Occipital lobe (tissue), 2 donors: ENCODE results near the gene MED22. TPM values are rescaled to one million over a fixed set of nuclear protein-coding genes. Genes with fewer than 3 reads are reported as not detected.
A peak's percentile ranks its signal among the peaks of the same experiment; 100 is the strongest.
"Not testable (repeated sequence)": the region's sequence is repeated elsewhere in the genome, so short reads cannot be mapped to it uniquely, and the experiment has no call there.

Source experiments
- DNase-seq: peaks from one replicate; lab custom pipeline; 2025; lab: John Stamatoyannopoulos, UW
- total RNA-seq: library from RNA; depleted of rRNA; stranded (reverse); fragments of >200 nt; gene quantifications from one replicate; pipeline ENCODE4 v1.2.3, GENCODE V29; 2014

Gene MED22
- total RNA-seq, 1 donor from 2014 or later: 17.9 TPM

DNA sequence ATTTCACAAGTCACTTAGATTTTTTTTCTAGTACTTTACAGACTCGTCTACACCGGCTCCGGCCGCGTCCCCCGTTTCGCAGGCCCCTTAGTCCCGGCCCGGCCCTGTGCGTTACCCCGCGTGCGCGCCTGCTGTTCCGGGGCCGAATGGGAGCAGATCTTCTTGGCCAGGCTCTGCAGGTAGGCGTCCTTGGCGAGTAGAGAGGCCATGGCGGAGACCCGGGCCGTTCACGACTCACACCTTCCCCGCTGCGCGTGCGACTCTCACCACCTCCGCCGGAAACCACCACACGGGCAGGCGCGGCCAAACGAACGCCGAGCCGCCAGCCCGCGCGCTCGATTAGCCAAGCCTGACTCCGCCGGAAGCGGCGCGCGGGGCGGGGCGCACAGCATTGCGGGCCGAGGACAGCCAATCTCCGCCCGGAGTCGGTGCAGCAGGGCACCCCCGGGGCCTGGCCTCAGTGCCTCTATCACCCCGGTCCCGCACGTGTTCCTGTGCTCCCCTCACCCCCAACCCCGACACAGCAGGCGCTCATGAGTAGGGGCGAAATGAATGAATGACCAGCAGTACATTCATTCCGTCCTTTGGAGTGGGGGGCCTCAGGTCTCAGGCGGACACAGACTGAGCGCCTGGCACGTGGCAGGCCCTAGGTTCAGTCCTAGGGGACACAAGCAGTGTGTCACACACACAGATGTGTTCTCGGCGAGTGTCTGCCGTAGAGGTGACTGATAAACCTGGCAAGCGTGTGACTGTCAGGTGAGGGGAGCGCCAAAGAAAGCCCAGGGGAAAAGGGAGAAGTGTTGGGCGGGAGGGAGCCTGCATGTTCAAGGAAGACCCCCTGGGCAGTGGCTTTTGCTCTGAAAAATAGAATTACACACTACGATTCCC is 11.8 kb downstream of the MED22 start, which contains the start of gene SURF6:
Gene SURF6, minus strand, starts transcription at position 265 of the 888 bp plus-strand sequence. Its CDS starts 56 bp downstream, at position 209.
- peak; percentile 89 for DNase-seq

DNA sequence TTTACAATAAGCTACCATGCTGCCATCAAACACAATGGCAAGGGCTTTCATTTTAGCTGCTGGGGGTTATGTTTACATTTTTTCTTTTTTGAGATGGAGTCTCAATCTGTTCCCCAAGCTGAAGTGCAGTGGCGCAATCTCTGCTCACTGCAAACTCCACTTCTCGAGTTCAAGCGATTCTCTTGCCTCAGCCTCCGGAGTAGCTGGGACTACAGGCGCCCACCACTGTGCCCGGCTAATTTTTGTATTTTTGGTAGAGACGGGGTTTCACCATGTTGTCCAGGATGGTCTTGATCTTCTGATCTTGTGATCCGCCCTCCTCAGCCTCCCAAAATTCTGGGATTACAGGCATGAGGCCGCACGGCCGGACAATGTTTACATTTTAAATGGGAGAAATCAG is 13.0 kb downstream of the MED22 start:
- not testable (repeated sequence) for DNase-seq

DNA sequence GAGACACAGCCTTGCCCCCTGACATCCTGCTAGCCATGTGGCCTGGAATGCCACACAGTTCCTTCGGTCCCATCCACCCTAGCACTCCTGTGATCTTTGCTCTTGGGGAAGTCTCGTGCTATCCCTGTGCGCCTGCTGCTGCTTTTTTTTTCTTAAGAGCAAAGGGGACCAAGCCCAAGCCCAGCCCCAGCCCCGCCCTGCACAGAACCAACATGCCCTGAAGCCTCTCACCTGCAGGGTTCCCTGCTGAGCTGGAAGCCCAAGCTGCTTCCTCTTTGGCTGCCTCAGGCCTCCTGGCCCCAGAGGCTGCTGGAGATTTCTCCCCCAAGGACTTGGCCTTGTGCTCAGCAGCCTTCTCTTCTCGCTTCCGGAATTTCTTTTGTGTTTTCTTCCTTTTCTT is 13.8 kb downstream of the MED22 start:
- DNase-seq: no peak

DNA sequence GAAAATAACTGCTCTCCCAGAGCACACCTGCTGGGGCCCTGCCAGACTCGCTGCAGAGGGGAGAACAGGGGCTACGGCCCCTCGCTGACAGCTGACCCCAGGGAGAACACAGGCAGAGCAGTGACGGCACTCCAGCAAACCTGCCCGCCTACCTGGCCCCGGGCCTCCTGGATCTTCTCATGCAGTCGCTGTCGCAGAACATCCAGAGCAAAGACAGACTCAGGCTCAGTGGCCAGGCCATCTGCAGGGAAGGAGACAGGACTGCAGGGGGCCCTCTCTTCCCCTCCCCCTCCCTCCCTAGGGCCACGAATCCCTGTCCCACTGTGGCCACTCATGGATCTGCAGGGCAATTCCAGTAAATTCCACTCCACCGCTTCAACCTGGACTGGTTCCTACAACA is 14.4 kb downstream of the MED22 start:
- DNase-seq: no peak

DNA sequence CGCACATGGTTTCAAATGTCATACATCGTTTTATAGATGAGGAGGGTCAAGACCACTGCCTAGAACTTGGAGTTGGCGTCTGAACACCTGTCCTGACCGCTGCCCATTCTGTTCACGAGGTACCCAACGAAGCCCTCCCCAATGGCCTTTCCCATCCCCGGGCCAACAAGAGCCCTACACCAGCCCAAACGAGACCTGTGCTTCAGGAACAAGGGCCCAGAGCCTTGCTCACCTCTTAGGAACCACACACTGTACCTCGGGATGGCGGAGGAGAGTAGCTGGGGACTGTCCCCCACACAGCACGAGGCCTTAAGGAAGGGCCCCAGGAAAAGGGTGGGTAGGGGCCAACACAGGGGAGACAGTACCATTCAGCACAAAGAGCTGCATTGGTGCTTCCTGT is 14.9 kb downstream of the MED22 start:
- DNase-seq: no peak

DNA sequence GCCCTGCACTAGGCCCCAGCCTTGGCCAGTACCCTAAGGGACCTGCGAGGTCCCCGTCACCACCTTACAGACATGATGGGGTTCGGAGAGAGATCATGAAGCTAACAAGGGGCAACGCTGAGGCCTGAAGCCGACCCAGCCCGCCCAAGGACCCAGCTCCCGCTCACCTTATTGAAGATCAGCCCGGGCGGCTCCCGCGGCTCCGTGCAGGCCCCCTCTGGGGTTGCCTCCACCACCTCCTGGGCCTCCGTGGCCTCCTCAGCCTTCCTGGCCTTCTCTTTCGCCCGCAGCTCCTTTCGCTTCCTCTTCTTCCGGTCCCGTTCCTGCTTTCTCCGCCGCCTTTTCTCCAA is 15.6 kb downstream of the MED22 start:
- no peak for DNase-seq

DNA sequence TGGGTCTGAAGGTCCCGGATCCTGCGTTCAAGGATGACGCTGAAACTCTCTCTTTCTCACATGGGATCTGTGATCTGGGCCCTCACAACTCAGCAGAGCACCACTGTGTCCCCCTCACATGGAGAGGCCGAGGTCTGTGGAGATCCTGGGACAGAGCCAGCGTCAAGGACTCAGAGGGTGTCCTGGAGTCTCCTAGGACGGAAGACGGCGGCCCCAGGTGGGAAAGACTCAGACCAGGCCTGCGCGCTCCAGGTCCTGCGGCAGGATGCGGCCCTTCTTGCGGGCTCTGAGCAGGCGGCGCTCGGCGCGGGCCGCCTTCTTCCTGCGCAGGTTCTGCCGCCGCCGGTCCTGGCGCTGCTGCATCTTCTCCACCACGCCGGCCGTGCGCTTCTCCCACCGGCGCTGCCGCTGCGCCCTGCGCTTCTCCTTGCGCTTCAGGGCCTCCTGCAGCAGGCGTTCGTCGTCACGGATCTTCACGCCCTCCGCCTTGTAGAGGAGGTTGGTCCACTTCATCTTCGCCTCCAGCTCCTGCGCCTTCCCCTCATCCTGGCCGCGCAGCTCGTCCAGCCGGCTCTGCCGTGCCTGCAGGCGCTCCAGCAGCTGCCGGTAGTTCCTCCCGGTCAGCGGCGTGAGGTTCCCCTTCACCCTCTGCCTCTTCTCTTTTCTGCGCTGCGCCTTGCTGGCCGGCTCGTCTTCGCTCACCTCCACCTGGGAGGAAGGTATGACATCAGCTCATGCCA is 16.1 kb downstream of the MED22 start:
- DNase-seq: no peak

DNA sequence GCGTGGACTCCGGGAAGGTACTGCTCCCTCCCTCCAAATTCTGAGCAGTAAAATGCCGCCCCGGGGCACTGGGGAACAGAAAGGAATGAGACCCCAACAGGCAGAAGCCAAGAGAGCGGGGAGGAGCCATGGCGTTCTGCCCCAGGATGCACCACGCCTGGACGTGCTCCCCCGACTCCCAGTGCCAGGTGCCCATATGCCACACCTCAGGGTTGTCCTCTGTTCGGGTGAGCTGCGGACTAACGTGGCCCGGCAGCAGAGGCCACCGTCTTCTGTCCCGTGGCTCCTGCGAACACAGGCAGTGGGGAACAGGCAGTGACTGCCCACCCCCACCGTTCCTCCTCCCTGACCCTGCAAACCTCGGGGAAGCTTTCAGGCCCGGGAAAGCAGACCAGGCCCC is 16.7 kb downstream of the MED22 start:
- no peak for DNase-seq

DNA sequence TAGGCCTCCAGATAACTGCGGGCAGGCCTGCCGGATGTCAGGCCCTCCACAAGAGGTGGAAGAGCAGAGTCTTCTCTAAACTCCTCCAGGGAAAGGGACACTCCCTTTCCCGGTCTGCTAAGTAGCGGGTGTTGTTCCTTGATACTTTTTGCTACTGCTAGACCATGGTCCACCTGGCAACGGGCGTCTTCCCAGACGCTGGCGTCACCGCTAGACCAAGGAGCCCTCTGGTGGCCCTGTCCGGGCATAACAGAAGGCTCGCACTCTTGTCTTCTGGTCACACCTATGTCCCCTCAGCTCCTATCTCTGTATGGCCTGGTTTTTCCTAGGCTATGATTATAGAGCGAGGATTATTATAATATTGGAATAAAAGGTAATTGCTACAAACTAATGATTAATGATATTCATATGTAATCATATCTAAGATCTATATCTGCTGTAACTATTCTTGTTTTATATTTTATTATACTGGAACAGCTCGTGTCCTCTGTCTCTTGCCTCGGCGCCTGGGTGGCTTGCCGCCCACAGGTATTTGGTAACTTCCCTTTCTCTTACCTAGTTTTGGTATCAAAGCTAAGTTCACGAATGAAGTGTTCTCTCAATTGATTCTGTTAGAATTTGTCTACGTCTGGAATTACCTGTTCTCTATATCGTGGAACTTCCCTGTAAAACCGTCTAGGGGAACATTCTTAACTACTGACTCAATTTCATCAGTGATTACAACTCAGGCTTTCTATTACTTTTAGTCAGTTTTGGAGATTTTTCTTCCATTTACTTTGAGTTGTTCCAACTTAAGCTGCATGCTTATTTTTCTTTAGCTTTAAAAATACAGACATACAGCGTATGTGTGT is 18.4 kb downstream of the MED22 start:
- not testable (repeated sequence) for DNase-seq

DNA sequence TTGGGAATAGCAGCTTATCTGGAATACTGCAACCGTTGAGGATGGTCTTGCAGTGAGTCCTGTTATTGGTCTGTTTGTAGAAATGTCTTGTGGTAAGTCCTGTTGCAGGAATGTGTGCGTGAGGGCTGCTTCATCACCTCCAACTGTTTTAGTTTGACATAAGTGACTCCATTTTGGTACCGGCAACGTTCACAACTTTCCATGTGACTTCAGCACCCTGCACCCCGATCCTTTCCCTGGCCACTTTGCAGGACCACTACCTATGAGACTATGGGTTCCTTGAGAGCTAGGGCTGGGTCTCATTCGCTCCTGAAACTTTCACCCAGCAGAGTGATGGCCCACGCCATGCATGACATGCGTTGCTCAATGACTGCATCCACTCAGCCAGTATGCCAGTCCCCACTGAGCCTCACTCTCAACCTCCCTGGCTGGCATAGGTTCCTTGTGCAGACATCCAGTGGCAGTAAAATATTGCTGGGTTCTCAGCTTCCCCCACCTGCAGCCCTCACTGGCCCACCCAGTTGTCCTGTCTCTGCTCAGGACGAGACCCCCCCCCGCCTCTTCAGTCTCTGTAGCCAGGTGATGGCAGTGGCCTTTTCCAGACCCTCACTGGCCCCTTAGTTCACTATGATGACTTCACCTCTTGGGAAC is 20.0 kb downstream of the MED22 start:
- DNase-seq: no peak

DNA sequence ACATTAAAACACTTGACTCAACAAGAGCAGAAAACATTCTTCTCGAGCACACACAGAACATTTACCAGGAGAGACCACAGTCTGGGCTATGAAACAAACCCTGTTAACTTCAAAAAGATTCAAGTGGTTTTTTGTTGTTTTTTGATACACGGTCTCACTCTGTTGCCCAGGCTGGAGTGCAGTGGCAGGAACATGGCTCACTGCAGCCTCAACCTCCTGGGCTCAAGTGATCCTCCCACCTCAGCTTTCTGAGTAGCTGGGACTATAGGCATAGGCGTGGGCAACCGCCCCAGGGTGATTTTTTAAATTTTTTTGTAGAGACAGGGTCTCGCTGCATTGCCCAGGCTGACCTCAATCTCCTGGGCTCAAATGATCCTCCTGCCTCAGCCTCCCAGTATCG is 20.9 kb downstream of the MED22 start:
- DNase-seq: not testable (repeated sequence)

DNA sequence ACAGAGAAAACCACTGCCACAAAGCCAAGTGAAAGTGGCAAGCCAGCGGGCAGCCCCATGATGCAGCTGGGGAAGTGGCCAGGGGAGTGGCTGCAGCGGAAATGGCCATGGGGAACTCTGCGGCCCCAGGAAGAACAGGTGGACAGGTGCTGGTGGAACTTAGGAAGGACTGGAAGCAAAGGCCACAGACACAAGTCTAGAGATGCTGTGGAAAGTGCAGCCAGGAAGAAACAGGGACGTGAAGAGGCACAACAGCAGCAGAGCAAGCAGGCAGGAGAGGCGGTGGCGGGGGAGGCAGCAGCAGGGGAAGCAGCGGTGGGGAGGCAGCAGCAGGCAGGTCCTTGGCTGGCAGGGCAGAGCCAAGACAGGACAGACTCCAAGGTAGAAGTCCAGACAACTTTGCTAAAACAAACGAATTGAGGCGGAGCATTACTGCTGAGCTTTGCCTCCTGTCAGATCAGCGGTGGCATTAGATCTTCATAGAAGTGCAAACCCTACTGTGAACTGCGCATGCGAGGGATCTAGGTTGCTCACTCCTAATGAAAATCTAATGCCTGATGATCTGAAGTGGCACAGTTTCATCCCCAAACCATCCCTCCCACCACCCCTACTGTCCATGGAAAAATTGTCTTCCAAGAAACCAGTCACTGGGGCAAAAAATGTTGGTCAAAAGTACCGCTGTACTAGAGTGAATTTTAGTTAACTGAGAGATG is 23.8 kb downstream of the MED22 start:
- DNase-seq: no peak

DNA sequence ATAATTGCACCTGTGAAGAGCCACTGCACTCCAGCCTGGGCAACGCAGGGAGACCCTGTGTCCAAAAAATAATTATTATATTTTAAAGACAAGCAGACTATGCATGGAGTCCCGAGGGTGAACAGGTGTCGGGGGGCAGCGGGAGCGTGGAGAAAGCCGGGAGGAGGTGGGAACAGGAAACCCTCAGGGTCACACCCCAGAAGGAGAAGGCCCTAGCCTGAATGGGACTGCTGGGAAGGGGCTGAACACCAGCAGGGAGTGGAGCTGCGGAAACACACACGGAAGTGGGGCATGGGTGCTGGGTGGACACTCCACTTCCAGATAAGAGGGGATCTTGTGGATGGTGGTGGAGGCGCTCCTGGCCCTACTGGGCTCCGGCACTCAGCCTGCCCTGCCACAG is 24.7 kb downstream of the MED22 start:
- DNase-seq: no peak

DNA sequence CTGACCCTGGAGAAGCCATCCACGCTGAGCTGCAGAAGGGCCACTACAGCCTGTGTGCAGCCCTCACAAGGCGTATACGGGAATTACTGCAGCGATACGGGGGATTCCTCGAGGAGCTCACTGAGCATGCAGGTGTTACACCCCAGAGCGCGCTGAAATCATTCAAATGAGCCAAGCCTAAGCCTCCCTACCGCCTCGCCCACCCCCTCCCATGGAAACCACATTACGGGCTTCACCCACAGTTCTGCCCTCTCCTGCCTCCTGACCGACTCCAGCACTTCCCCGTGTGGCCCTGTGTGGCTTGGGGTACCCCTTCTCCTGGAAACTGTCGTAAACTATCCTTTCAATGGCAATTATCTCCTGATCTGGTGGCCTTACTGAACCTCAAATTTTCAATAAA is 25.2 kb downstream of the MED22 start:
- no peak for DNase-seq

DNA sequence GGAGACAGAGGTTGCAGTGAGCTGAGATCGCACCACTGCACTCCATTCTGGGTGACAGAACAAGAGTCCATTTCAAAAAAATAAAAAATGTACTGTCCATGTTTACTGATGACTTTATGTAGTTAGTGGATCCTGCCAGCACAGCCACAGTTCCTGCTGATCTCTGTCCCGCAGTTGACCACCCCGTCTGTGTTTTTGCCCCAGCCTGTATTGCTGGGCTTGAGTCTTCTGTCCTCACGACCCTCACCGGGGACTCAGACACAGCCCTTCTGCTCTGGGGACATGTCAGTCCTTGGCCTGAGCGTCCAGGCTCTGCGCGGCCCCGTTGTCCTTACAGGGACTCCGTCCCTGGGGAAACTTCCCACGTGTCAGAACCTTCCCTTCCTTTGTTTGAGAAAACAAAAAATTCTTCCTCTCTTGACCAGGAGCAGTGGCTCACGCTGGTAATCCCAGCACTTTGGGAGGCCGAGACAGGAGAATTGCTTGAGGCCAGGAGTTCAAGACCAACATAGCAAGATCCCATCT is 26.5 kb downstream of the MED22 start:
- no peak for DNase-seq

DNA sequence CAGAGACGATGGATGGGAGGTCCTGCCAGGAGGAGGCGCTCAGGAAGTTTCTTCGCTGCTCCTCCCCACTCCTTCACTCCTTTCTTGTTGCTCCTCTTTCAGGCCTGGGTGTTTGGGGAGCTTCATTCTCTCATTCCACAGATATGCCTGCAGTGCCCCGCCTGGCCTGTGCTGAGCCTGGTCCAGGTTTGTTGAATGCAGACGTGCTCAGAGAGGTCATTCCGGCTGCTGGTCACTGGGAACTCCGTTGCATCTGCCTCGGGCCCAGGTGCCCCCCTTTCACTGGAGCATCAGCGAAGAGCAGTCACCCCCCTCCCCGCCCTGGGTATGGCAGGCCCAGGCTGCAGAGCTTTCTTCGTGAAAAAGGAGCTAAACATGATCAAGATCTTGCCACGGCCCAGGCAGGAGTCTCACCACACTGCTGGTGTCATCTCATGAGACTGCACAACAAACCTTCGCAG is 27.5 kb downstream of the MED22 start:
- no peak for DNase-seq

DNA sequence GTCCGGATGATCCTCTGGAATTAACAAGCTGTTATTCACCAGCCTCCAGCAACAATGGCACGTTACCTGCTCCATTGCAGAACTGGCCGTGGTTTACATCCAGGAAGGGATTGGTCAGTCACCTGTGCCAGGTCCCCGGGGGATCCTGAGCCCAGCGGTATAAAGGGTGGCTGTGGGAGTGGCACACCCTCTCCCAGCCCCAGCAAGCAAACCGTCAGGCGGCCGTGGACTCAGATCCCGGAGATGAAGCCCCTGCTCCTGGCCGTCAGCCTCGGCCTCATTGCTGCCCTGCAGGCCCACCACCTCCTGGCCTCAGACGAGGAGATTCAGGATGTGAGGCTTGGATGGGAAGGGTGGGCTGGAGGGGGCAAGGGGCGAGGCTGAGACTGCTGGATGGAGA is 30.4 kb downstream of the MED22 start:
- DNase-seq: not testable (repeated sequence)

DNA sequence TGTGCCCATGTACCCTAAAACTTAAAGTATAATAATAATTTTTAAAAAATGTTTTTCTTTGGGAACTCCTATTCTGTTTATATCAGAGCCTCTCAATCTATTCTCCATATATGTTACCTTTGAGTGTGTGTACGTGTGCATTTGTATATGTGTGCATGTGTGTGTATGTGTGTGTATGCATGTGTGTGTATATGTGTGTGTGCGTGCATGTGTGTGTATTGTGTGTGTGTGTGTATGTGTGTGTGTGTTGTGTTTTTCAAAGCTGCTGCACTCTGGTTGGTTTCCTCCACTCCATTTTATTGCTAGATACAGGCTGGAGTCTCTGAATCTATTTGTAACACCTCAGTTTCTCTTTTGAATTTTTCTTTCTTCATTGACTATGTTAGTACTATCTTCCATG is 31.9 kb downstream of the MED22 start:
- DNase-seq: no peak

DNA sequence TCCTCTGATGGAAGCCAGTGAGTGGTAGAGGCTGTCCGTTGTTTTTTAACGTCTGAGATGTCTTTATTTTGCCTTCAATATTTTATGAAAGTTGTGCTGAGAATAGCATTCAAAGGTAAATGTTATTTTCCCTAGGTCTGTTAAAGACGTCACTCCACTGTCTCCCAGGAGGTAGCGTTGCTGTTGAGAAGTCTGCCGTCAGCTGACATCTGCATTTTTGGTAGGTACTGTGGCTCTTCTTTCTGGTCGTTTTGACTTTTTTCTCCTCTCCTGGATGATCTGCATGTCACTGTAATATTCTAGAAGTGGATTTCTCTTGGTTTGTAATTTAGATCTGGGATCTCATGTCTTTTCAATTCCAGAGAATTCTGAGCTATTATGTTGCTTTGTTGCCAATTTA is 38.3 kb downstream of the MED22 start:
- DNase-seq: no peak

DNA sequence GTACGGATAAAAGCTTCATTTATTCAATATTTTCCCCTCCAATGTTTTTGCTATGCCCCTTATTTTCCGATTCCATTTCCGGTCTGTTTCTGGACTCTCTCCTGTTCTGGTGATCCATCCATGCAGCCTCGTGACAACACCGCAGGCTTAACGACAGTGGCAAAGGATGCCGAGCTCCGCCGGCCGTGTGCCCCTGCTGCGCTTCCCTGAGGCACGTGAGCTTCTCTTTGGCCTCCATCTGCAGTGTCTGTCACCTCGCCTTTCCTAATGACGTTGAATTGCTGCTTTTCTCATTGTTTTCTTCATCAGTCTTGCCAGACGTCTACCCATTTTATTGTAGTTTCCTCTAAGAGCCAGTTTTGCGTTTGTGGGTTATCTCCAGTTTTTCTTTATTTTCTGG is 40.6 kb downstream of the MED22 start:
- DNase-seq: no peak
